GM18873 (cell line): Measurements from ENCODE around the gene RHOT1.
A peak's percentile ranks its signal among the peaks of the same experiment; 100 is the strongest.
"Not testable (repeated sequence)": the region's sequence is repeated elsewhere in the genome, so short reads cannot be mapped to it uniquely, and the experiment has no call there.

Experiments used
- ATAC-seq: cut with Tn5 transposase; IDR thresholded peaks from one replicate; pipeline ENCODE4 v1.9.1; 2021; ENCODE audit warnings: mild to moderate bottlenecking, moderate library complexity, moderate number of reproducible peaks; ENCODE audit not compliant: unreplicated experiment, low FRiP score

RHOT1 gene

DNA sequence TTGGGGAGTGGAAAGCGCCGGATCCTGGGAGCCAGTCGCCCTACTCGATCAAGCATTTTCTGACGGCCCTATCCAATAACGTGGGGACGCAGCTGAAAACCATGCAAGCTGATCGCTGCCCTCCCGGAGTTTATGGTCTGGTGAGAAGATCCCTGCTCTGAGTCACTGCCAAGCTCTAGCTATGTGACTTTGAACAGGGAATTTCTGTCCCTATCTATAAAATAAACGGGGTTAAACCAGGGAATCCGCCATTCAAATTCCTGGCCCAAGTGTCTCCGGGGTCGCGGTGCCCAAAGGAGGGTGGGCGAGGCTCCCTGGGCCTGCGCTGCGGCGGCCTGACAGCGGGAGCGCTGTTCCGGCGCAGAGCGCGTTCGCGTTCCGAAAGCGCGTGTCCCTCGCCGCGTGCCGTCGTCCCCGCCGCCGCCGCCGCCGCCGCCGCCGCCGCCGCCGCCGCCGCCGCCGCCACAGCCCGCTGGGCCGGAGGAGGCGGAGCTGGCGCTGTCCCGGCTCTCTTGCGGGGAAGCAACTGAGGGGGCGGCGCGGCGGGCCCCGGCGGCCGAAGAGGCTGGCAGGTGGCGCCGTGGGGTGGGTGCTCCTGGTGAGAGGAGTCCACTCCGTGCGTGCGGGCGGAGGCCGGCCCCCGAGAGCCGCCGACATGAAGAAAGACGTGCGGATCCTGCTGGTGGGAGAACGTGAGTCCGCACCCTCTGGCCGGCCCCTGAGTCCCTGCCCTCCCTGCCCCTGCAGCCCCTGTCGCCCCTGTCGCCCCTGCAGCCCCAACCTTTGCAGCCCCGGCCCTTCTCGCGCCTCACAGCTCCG is at the start of gene RHOT1:
RHOT1 (plus strand) TSS at position 465 of the 819 bp plus-strand sequence; CDS start at position 656, 191 bp downstream.
- ATAC-seq: peak; percentile 57

- ATAC-seq: no peak
Observed at GRCh38 chr17:32099686-32100085, 42.6 kb upstream of the RHOT1 start.

DNA sequence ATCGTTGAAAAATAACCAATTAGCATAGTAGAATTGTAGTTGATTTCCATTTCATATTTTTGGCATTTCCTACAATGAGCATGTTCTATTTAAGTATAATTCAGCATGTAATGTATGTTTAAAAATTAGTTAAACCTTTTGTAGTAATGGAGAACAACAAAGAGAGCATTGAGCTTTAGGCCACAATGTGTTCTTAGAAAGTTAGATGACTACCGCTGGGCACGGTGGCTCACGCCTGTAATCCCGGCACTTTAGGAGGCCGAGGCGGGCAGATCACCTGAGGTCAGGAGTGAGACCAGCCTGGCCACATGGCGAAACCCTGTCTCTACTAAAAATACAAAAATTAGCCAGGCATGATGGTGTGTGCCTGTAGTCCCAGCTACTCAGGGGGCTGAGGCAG is 42.0 kb upstream of the RHOT1 start:
- not testable (repeated sequence) for ATAC-seq

DNA sequence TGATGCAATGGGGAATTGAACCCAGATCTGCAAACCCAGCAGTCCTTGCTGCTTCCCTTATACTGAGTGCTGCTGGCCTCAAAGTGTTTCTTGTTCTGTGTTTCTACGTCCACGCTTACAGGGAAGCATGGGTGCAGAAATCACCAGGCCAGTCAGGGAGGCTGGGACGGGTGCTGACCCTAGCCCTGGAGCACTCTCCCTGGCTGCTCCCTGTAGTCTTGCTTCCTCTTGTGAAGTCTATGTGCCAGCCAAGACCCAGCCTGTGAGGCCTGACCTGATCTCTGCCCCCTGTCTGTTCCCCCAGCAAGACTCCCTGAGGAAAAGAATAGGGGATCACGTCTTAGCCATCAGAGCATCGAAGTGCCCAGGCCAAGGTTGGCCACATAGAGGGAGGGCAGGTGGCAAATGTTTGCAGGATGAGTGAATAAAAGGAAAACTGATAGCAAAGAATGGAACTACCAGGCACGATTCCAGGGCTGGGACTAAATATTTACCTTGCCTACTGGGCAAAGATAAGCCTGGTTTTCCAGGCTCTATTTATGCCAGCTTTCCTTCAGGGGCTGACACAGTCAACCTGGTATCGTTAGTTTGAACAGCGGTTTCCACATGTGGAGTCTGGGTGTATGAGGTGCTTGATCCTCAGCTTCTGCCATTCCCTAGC is 41.2 kb upstream of the RHOT1 start:
- ATAC-seq: no peak

- no peak for ATAC-seq
Observed at GRCh38 chr17:32102172-32102571, 40.1 kb upstream of the RHOT1 start.

DNA sequence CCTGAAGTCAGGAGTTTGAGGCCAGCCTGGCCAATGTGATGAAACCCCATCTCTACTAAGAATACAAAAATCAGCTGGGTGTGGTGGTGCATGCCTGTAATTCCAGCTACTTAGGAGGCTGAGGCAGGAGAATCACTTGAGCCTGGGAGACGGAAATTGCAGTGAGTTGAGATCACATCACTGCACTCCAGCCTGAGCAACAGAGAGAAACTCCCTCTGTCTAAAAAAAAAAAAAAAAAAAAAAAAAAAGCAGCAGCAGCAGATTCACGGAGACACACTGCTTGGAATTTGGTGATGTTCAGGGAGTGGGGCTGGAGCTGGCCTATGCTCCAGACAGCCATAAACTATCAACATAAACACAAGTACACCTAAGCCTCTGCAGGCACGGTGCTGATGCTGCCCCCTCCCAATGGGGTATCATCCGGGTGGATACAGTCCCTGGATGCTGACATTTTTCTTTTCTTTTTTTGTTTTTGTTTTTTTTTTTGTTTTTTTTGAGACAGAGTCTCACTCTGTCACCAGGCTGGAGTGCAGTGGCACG is 39.6 kb upstream of the RHOT1 start:
- no peak for ATAC-seq

DNA sequence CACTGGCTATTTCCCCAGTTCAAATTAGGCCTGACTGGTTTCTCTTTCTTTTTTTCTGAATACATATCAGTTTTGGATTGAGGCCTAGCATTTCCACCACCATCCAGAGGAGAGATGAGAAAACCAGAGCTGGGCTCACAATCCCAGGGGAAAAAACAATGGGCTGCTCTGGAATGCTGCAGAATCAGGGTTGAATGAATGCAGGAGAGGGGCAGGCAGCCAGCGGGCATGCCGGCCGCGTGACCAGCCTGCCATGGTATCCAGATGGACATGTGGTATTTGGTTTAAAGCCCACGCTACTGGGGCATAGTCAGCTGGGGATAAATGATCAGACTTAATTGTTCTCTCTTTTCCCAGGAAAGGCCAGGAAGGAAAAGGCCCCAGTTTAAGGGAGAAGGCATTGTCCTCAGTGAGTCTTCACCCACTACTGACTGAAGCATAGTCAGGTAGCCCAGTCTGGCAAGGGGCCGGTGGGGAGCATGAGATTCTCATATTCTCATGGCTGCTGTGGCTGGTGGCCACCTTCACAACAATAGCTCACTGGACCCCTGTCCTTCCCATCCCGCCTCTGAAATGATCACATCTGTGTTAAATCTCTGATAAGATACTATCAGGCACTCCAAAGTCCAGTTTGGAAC is 38.7 kb upstream of the RHOT1 start:
- no peak for ATAC-seq

DNA sequence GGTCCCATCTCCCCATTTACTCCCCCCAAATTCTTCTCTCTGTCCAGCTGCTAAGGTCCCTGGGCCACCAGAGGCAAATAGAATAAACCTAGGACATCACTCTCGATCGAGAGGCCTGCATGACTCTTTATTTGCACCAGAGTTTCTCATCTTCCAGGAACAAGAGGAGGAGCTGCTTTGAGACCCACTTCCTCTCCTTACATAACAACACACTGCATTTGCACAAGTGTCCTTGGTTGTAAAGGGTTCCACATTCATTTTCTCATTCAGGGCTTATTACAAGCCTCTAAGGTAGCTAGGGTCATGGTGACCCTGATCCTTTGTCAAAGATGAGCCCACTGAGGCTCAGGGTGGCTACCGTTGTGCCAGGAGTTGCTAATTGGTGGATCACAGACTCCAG is 38.1 kb upstream of the RHOT1 start:
- no peak for ATAC-seq

DNA sequence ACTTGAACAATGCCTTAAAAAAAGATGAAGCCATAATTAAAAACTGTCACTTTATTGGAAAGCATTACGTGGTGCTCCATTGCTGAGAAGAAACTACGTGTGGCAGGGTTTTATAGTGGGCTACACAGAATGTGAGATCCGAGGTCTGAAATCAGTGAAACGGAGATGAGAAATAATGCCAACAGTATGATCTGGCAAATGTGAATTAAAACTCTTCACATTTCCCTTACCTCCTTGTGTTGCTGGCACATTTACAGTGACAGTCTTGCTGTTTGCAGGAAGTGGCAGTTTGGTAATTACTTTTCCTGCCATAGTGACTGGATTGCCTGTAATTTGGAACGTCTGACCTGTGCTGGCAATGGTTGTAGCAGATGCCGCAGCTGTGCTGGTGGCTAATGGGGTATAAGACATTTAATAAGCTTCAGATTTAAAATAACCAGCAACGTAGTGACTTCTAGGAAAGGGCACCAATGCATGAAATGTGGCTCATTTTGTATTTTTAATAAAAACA is 35.8 kb upstream of the RHOT1 start:
- not testable (repeated sequence) for ATAC-seq

GRCh38 chr17:32107194-32107593 is 35.1 kb upstream of the RHOT1 start:
- not testable (repeated sequence) for ATAC-seq

- no peak for ATAC-seq
Observed at GRCh38 chr17:32110596-32110995, 31.7 kb upstream of the RHOT1 start.

DNA sequence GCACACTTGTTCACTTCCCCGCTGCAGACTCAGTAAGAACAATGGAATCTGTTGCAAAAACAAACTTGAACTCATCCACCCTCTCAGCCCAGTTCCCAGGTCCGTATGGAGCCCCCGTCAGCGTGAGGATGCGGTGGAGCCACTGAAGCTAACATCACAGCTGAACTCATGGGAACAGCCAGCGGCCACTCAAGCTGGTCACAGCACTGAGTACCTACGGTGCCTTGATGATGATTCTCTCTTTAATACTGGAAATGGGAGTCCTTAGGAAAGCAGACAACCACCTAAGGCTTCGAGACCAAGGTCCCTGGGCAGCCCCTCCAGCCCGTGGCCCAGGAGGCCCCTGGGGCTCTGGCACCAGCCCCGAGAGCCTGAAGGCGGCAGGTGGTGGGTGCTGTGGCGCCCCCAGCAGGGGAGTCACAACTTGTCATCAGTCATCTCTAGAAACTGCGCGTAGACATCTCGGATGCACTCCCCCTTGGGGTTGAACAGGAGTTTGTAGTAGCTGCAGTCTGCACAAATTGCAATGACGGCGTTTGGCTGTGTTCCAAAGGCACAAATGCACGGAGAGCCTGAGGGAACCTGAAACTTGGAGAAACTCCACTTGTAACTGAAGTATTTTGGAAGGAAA is 31.0 kb upstream of the RHOT1 start:
- no peak for ATAC-seq

DNA sequence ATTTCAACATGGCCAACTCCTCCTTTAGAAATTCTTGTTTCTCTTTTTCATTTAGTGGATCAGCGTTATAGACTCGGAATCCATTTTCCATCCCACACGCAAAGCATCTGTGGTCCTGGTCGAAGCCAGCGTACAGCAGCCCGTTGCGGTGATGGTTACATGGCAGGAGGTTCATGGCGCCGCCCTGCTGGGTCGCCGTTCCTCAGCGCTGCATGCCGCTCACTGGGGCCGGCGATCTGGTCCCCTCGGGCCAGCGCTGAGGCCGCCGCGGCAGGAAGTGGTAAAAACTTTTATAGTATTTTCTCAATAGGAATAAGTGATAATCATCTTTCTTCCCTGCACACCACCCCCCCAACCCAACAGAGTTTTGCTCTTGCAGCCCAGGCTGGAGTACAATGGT is 29.9 kb upstream of the RHOT1 start:
- ATAC-seq: no peak

DNA sequence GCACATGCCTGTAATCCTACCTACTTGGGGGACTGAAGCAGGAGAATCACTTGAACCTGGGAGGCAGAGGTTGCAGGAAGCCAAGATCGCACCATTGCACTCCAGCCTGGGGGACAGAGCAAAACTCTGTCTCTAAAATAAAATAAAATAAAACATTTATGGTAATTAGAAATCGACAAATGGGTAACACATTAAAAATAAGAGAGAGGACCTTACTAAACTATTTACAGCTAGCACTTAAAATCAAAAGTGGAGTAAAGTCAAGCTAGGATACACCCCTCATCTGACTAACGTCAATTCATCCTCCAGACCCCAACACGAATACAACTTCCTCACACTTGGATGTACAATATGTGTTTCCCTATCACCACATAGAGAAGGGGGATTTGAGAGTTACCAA is 27.8 kb upstream of the RHOT1 start:
- ATAC-seq: no peak

- not testable (repeated sequence) for ATAC-seq
Observed at GRCh38 chr17:32115546-32115945, 26.8 kb upstream of the RHOT1 start.

GRCh38 chr17:32116937-32117336 is 25.4 kb upstream of the RHOT1 start:
- no peak for ATAC-seq

DNA sequence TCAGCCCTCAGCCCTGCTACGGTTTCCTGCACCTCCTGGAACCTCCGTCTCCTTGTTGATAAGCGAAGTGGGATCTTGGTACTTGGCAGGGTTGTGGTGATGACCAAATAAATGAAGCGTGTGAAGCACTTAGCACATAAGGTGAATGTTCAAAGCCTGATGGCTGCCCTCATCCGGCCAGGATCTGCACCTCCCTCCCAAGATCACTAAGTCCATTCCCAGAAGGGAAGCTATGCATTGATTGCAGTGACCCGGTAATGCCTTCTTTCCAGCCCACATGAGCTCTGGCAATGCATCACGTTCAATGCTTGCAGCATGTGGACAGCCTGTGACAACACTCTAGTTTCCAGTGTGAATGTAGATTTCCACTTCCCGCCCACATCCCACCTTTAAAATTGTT is 24.9 kb upstream of the RHOT1 start:
- ATAC-seq: no peak

- ATAC-seq: not testable (repeated sequence)
Observed at GRCh38 chr17:32118088-32118487, 24.2 kb upstream of the RHOT1 start.

DNA sequence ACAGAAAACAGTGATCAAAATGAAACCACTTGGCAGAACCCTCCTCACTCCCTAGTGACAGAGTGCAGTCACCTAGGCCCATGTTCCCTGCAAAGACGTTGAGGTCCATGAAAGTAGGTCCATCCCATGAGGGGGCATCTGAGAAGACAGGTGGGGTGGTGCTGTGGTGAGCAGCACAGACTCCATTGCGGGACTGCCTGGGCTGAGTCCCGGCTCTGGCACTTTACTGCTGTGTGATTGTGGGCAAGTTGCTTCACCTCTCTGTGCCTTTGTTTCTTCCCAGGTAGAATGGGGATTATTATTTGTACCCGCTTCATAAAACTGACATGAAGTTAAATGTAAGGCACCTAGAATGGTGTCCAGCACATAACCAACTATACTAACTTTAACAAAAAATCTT is 23.5 kb upstream of the RHOT1 start:
- no peak for ATAC-seq

- ATAC-seq: no peak
Observed at GRCh38 chr17:32120141-32120540, 22.2 kb upstream of the RHOT1 start.

- no peak for ATAC-seq
Observed at GRCh38 chr17:32120716-32121115, 21.6 kb upstream of the RHOT1 start.
